ENCODE measurements around the gene SNRPA1.

The SNRPA1 gene

DNA sequence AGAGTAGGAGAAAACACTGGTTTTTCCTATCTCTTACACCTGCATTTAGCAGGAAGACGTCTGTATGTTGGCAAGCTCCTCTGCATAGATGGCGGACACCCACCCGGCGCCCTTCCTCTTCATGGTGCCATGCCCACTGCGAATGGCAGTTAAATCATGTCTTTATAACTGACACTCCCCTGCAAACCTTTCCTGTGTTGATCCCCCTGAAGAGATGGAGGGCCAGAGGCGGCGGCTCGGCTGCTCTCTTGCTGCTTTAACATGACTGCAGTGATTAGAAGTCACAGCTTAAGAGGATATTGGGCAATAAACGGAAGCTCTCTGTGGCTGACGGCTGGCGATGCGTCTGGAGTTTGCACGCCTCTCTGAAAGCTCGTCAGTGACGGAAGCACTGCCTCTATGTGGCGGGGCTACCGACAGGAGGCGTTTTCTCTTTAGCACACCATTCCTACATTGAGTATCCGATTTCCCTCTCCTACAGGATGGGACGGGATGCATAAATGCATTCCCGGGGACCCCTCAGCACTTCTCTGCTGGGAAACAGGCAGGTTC is 25.5 kb upstream of the SNRPA1 start:
- H3K4me3 ChIP-seq (ENCODE audit: low read depth, low read length) = no peak overlapping the region

DNA sequence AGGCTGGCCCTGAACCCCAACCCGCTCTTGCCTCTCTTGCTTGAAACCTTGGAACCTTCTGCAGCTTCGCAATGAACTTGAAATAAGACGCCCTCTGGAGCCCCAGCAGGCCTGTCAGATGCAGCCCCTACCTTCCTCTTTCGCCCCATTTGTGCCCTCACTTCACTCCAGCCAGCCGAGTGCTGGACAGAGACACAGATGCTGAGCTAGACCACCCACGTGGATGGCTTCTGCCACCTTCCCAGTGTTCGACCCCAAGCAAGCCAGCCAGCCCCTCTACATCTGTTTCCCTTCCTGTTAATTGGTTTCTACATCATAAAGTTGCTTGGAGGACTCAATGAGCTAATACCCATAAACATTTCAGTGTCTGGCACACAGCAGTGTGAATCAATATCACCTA is 23.8 kb upstream of the SNRPA1 start:
- no peak overlapping the region for H3K4me3 ChIP-seq (ENCODE audit: low read depth, low read length)

DNA sequence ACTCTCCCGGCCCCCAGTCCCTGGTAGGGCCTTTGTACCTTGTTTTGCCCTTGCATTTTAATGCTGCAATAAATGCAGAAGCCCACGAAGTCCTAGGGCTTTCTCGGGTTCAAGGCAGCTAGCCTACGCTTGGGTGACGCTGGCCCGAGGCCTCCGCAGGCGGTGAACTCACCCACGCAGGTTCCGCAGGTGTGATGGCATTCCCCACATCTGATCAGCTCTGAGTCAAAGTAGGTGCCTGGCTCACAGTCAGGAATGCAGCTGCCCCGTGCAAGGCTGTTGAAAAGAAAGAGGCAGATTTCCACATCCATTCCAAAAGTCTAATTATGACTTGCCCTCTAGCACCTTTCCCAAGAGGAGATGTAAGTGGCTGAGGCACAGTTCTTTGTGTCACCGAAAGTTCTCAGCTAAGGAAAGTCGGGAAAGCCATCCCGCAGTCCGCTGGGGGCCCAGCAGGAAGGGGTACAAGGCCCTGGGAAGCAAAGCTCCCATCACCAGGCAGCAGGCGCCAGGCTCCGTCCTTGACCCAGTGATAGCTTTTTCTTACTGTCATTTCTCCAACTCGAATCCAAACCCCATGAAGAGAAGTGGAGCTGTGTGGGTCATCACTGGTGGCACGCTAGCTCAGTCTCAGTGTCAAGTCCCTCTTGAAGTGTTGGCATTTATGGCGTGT is 23.2 kb upstream of the SNRPA1 start:
- H3K4me3 ChIP-seq (ENCODE audit: low read depth, low read length) = no peak overlapping the region

DNA sequence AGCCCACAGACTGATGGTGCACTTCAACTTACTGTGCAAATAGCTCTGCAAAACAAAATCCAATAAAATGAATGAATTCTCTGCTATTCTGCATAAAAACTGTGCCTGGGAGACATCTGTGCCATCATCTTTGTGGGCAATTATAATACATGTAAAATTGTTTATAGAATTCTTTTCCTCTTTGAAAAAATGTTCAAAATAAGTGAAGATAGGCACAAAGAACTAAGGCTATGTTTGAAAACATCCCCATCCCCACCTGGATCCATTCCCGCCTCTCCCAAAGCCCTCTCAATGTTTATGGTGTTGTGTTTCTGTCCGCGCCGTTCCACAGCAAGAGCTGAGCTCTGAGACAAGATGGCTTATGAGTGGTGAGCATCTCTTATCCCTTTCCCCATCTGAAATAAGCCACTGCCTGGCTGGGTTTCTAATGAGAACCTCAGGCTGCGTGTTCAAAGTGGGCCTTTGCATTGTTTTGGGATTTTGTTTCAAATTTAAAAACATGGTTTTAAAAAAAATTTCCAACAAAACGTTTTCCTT is 22.4 kb upstream of the SNRPA1 start:
- H3K4me3 ChIP-seq (ENCODE audit: low read depth, low read length) = no peak overlapping the region

DNA sequence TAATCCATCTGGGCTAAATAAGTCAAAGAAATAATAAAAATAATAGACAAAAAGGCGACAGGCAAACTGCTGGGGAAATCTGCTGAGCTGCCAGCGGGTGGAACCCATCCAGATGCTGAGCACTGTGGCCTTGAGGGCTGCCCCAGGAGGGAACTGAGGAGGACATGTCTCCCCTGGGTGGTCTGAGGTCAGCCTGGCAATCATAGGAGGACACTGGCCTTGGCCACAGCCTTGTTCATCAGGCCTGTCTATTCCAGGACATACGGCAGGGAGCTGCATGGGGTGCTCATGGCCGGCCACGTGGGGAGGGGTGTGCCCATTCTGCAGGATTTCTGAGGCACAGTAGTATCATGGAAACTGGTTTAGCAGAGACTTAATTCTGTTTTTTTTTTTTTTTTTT is 21.5 kb upstream of the SNRPA1 start:
- no peak overlapping the region for H3K4me3 ChIP-seq (ENCODE audit: low read depth, low read length)

DNA sequence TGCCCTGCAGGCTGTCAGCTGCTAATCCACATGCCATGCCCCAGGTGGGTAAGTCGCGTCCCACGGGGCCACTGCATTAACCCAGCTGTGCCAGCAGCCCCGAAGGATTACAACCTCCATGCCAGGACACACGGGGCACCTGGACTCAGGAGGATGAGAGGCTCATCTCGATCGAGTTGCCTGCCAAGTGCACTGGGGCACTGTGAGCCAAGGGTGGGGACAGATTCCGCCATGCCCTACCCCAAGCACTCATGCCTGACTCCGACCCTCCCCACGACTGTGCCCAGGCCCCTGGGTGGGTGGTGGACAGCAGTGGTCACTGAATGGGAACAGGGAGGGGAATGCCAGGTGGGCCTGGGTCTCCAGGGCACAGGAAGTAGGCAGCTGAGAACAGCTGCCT is 20.7 kb upstream of the SNRPA1 start:
- H3K4me3 ChIP-seq (ENCODE audit: low read depth, low read length) = no peak overlapping the region

DNA sequence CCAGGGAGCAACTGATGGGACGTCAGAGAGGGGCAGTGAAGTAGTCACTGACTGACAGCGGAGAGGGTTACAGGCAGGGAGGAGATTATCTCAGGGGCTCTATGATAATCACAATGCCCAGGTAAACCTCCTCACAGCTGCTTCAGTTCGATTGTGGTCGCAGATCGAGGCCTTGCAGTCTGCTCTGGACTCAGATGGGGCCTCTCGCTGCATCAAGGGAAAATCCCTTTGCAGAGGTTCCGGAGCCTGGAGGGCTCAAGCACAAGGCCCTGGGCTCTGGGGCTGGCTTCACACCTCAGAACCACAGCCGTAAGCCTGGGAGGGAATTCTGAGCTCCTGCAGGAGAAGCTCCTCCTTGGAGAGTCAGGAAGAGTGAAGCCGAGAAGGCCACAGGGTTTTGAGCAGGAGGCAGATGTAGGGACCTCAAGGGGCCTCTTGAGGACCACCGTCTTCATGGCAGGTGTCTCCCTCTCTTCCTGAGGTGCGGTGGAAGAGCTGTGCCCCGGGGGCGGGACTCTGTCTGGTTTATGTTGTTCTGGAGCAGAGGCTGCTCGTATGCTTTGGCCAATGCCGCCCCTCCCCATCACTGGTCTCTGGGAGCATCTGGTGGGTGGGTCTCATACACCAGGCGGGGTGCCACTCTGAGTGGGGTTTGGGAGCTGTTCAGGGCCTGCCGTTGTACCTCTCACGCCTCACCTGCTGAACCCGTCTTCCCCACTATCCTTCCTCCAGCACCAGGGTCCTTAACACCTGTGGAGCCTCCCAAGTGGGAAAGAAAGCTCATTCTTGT is 19.5 kb upstream of the SNRPA1 start:
- no peak overlapping the region for H3K4me3 ChIP-seq (ENCODE audit: low read depth, low read length)

DNA sequence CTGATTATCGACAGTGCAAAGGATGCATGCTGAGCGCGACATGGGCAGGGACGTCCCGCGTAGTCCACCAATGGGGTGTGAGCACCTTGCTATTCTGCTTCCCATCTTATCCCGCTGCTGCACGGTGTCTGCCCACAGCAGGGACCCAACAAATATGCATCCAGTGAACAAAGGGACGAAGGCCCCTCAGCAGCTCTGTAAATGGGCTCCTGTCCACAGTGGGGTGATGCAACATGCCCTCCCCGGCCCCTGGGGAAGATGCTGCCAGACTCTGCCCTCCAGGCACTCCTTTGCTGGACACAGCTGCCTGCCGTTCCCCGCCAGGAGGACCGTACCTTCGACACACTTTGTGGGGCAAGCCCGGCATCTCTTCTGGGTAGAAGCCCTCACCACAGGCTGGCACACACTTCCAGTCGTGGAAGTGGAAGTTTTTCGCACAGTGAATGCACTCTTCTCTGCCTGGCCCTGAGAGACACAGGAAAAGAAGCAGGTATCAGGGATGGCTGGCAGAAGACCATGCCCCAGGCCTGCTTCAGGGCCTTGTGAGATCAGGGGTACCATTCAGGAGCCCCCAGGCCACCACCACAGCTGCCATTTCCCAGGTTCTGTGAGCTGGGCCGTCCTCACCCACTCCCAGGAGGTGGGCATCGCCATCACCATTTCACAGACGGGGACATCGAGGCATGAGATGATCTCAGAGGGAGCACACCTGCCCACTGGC is 18.2 kb upstream of the SNRPA1 start:
- no peak overlapping the region for H3K4me3 ChIP-seq (ENCODE audit: low read depth, low read length)

DNA sequence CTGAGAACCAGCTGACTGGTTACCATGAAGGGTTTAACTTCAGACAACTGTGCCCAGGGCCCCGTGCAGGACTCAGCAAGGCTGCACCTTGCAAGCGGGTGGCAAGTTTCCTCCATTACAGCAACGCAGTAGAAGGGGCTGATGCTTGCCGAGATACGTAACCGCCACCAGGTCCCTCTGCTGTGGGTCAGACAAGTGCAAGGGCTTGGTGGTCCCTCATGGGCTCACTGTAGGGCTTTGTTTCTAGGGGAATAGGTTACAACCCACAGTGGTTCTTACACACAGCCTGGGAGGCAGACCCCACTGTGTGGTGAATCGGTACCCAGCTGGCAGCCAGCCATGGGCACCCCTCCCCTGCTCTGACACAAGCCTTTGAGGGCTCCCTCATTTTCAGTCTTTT is 15.5 kb upstream of the SNRPA1 start:
- no peak overlapping the region for H3K4me3 ChIP-seq (ENCODE audit: low read depth, low read length)

DNA sequence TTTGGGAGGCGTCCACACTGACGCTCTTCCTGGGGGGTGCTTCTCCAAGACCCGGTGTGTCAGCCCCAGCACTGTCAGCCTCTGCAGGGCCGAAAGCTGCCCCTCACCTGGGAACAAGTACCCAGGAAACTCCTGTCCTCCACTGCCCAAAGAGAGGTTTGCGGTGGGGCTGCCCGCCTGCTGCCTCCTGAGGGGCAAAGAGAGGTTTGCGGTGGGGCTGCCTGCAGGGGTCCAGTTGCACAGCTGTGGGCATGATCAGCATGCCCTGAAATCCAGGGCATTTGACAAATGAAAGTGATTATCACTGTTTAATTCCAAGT is 15.1 kb upstream of the SNRPA1 start:
- no peak overlapping the region for H3K4me3 ChIP-seq (ENCODE audit: low read depth, low read length)

DNA sequence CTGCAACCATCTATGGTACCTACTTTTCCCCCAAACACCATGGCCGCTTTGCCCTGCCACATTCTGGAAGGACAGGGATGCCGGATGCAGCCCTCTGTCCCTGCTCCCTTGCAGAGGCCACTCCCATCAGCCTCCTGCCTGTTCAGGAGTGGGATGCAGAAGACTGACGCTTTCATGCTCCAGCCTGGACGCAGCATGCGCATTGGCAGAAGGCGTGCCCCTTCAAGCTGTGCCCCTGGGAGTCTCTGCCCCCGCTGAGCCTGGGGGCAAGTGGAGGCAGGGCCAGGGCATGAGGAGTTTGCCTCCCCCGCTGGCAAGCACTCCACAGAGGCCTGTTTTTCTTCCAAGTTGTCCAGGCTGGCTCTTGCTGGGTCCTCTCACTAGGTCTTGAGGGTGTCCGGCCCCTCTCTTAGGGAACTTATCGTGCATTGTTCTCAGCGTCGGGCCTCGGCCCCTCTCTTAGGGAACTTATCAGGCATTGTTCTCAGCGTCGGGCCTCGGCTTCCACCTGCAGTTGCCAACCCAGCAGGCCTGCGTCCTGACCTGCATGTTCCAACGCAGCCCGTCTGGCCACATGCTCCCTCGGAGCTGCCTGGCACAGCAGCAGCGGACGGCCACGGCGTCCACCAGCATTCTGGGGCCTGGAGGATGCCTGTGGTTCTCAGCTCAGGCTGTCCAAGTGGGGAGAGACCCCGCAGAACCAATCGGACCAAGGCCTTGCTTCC is 14.6 kb upstream of the SNRPA1 start:
- no peak overlapping the region for H3K4me3 ChIP-seq (ENCODE audit: low read depth, low read length)

DNA sequence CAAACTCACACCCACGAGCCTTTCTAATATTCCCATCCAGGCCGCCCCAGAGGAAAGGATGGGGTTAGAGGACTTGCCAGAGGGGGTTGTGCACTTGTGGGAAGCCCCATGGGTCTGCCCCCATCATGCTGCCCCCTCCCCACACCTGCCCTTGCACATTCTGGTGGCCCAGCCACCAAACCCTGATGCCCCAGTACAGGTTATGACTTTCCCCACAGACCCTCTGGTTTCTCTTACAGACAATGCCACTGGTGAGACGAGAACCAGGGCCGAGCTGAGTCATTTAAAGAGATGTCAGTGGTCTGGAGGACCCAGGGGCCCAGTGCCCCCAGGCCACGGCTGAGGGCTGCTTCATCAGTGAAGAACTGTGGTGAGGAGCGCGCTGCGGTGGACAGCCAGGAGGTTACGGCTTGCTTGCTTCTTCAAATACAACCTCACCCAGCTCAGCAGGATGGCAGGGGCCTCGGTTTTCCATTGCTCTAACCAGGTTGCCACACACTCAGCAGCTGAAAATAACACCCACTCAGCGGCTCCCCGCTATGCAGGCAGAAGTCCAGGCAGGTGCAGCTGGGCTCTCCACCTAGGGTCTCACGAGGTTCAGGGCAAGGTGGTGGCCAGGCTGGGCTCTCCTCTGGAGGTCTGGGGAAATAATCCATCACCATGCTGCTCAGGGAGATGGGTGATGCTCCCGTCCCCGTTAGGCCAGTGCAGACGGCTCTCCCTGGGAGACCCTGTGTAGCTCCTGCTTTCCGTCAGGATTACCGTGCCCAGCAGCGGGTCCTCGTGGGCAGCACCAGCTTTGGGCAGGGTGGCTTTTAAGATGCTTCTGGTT is 13.8 kb upstream of the SNRPA1 start:
- H3K4me3 ChIP-seq (ENCODE audit: low read depth, low read length) = no peak overlapping the region

DNA sequence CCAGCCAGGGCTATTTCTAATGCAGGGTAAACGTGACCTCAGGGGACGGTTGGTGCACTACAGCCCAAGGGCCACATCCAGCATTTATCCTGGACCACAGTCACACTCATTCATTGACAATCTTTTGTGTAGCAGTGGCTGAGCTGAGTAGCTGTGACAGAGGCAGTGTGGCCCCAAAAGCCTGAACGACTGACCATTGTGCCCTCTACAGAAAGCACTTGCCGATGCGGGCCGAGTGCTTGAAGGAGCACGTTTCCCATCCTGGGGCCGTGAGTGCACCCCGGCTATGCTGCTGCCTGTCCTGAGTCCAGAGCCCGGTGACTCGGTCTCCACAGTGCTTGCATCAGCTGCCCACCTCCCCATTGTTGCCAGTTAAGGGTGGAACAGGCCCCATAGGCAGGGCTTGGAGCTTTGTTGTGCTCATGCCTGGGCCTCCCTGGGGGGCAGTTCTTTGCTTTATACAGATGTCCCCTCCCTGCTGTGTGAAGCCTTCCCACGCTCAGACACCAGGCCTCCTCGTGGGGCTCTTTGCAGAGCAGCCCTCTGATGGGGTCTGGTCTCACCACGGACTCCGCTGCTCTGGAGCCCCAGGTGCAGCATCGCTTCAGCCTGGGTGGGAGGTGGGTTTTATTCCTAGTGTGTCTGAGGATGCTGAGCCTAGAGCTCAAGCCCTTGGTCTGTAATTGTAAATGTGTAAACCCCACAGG is 13.0 kb upstream of the SNRPA1 start:
- H3K4me3 ChIP-seq (ENCODE audit: low read depth, low read length) = no peak overlapping the region

DNA sequence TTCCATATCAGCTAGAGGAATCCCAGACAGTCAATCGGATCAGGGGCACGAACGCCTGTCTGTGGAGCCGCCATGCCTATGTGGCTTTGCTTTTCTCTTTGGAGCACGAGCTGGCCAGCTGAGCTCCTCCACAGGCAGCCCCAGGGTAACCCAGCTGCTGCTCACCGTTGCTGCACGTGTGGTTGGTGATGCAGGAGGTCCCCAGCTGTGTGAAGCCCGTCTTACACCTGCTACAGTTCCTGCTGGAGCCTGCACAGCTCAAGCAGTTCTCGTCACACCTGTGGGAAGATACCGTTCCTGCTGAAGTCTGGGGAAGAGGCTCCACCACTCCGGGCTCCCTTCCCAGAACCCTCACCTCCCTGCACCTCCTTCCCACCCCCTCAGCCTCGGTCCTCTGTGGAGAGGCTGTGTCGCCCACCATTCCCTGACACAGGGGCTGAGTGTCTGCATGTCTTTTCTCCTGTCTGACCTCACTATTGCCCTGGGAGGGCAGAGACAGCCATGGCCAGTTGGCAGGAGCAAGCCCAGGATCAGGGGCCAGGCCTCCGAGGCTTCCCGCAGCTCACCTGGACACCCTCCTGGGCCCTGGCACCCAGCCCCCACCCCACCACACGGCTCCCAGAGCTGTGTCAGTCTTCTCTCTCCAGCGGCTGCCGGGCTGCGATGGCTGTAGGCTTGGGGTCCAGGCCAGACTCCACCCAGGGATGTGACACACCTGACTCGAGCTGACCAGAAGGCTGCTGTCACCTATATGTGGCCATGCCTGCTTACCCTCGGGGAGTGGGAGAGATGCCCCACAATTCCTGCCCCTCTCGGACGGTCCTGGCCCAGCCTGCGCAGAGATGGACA is 12.2 kb upstream of the SNRPA1 start:
- H3K4me3 ChIP-seq (ENCODE audit: low read depth, low read length) = no peak overlapping the region

DNA sequence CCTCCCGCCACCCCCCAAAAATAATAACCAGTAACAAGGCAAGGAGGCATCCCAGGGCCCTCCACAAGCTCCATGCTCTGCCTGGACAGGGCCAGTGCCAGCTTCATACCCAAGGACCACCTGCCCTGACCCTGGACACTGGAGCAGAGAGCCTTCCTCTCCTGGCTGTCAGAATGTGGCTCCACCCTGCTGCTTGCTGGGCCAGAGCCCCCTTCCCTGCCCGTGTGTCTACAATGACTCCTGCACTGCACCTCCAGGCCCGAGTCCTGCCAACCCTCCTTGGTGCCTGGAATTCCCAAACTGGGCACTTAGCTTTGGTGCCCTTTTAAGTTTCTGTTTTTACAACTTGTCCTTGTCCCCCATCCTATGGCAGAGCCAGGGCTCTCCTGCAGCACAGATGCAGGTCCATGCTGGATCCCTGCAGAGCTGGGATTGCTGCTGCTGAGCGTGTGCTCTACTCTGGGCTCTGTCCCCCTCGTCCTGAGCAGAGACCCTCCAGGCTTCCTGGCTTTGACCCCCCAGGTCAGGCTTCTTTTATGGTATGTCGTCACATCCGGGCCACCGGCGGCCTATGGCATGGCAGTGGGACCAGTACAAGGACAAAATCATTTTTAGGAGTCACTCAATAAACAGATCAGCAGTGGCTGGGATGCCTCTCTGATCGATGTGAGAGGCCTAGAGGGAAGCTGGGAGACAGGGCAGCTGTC is 11.4 kb upstream of the SNRPA1 start:
- no peak overlapping the region for H3K4me3 ChIP-seq (ENCODE audit: low read depth, low read length)

DNA sequence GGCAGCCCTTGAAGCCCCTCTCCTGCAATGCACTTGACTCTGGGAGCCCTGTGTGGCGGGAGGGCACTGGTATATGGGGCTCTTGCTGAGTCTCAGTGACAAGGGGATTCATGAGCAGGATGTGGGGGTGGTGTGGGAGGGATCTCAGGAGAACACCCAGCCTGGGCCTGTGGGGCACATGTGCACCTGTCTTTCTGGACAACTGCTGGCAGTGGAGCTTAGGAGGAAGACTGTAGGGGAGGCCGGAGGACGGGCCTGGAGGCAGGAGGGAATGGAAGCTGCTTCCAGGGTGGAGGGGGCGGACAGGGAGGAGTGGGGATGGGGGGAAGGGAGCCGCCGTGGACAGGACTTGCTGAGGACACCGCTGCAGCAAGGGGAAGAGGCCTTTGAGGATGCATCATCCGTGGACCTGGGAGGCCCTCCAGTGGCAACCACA is 10.8 kb upstream of the SNRPA1 start:
- no peak overlapping the region for H3K4me3 ChIP-seq (ENCODE audit: low read depth, low read length)

DNA sequence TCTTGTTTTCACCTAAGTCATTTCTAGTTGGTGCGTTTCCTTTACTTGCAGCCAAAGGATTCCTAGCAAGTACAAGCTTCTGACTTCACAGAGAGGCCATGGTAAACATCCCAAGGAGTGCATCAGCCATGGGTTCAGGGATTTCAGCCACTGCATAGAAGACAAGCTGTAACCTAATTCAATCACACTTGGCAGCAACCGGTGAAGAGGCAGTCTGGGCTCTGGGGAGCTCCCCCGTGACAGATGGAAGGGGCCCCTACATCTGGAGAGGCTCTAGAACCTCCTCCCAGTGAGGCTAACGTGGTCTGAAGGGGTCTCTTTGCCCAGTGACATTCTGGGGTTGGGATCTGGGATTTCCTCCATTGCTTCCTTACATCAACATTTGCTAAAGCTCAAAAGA is 8.4 kb upstream of the SNRPA1 start:
- no peak overlapping the region for H3K4me3 ChIP-seq (ENCODE audit: low read depth, low read length)

All from iPS-11a (cell line).